Keratinocyte (primary cell): ENCODE data around the gene DUS4L. TPM values are rescaled to one million over a fixed set of nuclear protein-coding genes. Genes with fewer than 3 reads are reported as not detected.

Experiments
- DNase-seq: peaks from one replicate; pipeline ENCODE4 v3.0.0-alpha.2; 2011; ENCODE audit warnings: low read depth, missing footprints, low spot score
- FAIRE-seq: peaks from 2 replicates; lab custom pipeline; 2011; peaks lifted over from hg19 to GRCh38; lab: Jason Lieb, UNC
- H2AFZ ChIP-seq: 2 replicates; pipeline ENCODE4 v1.6.0; 2012; ENCODE audit warnings: low read length, control low read depth, inconsistent platforms; ENCODE audit not compliant: control insufficient read depth
- H3K27ac ChIP-seq: 2 replicates; pipeline ENCODE4 v1.5.1; 2011; ENCODE audit warnings: low read length; ENCODE audit not compliant: control insufficient read depth, insufficient read depth
- H3K27me3 ChIP-seq: 3 replicates; pipeline ENCODE4 v1.6.0; 2011; ENCODE audit warnings: low read length; ENCODE audit not compliant: control insufficient read depth, insufficient read depth; ENCODE audit errors: extremely low read depth
- H3K36me3 ChIP-seq, 2 experiments: 2 replicates in 1 of 2; 3 replicates in 1 of 2; pipeline ENCODE4 v1.5.1; 2011; ENCODE audit warnings: low read length in 2 of 2, mild to moderate bottlenecking in 1 of 2; ENCODE audit not compliant: control insufficient read depth in 2 of 2, insufficient read depth in 2 of 2; ENCODE audit errors: extremely low read depth in 1 of 2
- H3K4me1 ChIP-seq: 3 replicates; pipeline ENCODE4 v1.5.1; 2011; ENCODE audit warnings: low read length; ENCODE audit not compliant: control insufficient read depth, insufficient read depth; ENCODE audit errors: extremely low read depth
- H3K4me2 ChIP-seq: 3 replicates; pipeline ENCODE4 v1.6.0; 2011; ENCODE audit warnings: low read depth, low read length; ENCODE audit not compliant: control insufficient read depth, insufficient read depth; ENCODE audit errors: extremely low read depth
- H3K4me3 ChIP-seq, 3 experiments: fragments of 200-600 bp in 1 of 3; sonication (generic) in 1 of 3; 2 replicates in 2 of 3; 3 replicates in 1 of 3; pipeline ENCODE4 v1.5.1; 2011 to 2016; ENCODE audit warnings: low read length in 3 of 3, mild to moderate bottlenecking in 3 of 3, control low read depth in 2 of 3, inconsistent platforms in 1 of 3, low read depth in 1 of 3, mixed read lengths in 1 of 3, mixed run types in 1 of 3, moderate library complexity in 1 of 3; ENCODE audit not compliant: control insufficient read depth in 2 of 3, insufficient read depth in 2 of 3; ENCODE audit errors: extremely low read depth in 1 of 3
- H3K79me2 ChIP-seq: 2 replicates; pipeline ENCODE4 v1.6.0; 2012; ENCODE audit warnings: low read length; ENCODE audit not compliant: control insufficient read depth, insufficient read depth
- H3K9ac ChIP-seq: 3 replicates; pipeline ENCODE4 v1.6.0; 2011; ENCODE audit warnings: low read length; ENCODE audit not compliant: control insufficient read depth, insufficient read depth; ENCODE audit errors: extremely low read depth
- H3K9me1 ChIP-seq: 3 replicates; pipeline ENCODE4 v1.6.0; 2011; ENCODE audit warnings: low read length; ENCODE audit not compliant: control insufficient read depth, insufficient read depth; ENCODE audit errors: extremely low read depth
- H3K9me3 ChIP-seq: 2 replicates; pipeline ENCODE4 v1.5.1; 2012; ENCODE audit warnings: low read depth, low read length; ENCODE audit not compliant: control insufficient read depth
- H4K20me1 ChIP-seq: 3 replicates; pipeline ENCODE4 v1.6.0; 2011; ENCODE audit warnings: low read length; ENCODE audit not compliant: control insufficient read depth, insufficient read depth; ENCODE audit errors: extremely low read depth
- EZH2 ChIP-seq: IDR thresholded peaks from one replicate; pipeline ENCODE4 v1.6.1; 2012; ENCODE audit warnings: inconsistent platforms, mild to moderate bottlenecking, low read length, moderate library complexity
- dilution Hi-C: fragments of 300-500 bp; cut with MboI; formaldehyde crosslinking; loops from one replicate; pipeline ENCODE4 v1.7.0; 2020; ENCODE audit warnings: low sequenced_read_pairs; ENCODE audit not compliant: extremely low pct_ligation_motif_present
- polyA plus RNA-seq, 5 experiments: library from polyadenylated mRNA; depleted of rRNA in 3 of 5; stranded (reverse) in 3 of 5; stranded (forward) in 1 of 5; unstranded in 1 of 5; fragments of >200 nt; gene quantifications; 1 replicate in 1 of 5; 2 replicates in 3 of 5; 3 replicates in 1 of 5; pipeline versions ENCODE4 v1.2.1 to v1.2.3, GENCODE V29; 2011 to 2012; ENCODE audit warnings: missing spikeins in 2 of 5, low read depth in 1 of 5, low replicate concordance in 1 of 5
- TF ChIP-seq, protein P1 (sequence below), 3 experiments: IDR thresholded peaks in 1 of 3; conservative IDR thresholded peaks in 1 of 3; optimal IDR thresholded peaks in 1 of 3; 2 replicates in 2 of 3; 3 replicates in 1 of 3; pipeline versions ENCODE3 to v1.5.1; 2011; ENCODE audit warnings: low read length in 3 of 3, mild to moderate bottlenecking in 3 of 3, moderate library complexity in 2 of 3, control low read depth in 1 of 3, inconsistent platforms in 1 of 3; ENCODE audit not compliant: insufficient read depth in 2 of 3; ENCODE audit errors: extremely low read depth in 1 of 3

DUS4L gene
- polyA plus RNA-seq, 1 donor (not counting 4 experiments of a cell fraction or from before 2014, with no cell fraction given): 11.3 TPM

GRCh38 chr7:107606303-107606702, 42.5 kb downstream of the DUS4L start:
- no peak for TF ChIP-seq EZH2
- TF ChIP-seq, protein P1, sequence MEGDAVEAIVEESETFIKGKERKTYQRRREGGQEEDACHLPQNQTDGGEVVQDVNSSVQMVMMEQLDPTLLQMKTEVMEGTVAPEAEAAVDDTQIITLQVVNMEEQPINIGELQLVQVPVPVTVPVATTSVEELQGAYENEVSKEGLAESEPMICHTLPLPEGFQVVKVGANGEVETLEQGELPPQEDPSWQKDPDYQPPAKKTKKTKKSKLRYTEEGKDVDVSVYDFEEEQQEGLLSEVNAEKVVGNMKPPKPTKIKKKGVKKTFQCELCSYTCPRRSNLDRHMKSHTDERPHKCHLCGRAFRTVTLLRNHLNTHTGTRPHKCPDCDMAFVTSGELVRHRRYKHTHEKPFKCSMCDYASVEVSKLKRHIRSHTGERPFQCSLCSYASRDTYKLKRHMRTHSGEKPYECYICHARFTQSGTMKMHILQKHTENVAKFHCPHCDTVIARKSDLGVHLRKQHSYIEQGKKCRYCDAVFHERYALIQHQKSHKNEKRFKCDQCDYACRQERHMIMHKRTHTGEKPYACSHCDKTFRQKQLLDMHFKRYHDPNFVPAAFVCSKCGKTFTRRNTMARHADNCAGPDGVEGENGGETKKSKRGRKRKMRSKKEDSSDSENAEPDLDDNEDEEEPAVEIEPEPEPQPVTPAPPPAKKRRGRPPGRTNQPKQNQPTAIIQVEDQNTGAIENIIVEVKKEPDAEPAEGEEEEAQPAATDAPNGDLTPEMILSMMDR (optimal IDR thresholded peaks at IDR 0.05 in 1 of 3, IDR thresholded peaks at IDR 0.05 in 1 of 3, conservative IDR thresholded peaks at IDR 0.05 in 1 of 3; ENCODE audit: extremely low read depth in 1 of 3, insufficient read depth in 2 of 3, low read length in 3 of 3): no peak
- DNase-seq (no peak), FAIRE-seq (peak; percentile 55)
- Histone ChIP-seq H3K4me3 (no peak overlapping the region), H4K20me1 (no peaks in the 10 kb centered on the region), H3K36me3 (peaks cover 0 to 3% of the 10 kb centered on the region in 2 experiments), H3K4me2 (no peak overlapping the region), H3K27me3 (no peaks in the 10 kb centered on the region), H3K9me1 (no peaks in the 10 kb centered on the region), H3K9me3 (no peaks in the 10 kb centered on the region), H3K9ac (no peak overlapping the region), H3K27ac (no peak overlapping the region), H2AFZ (no peak overlapping the region), H3K79me2 (no peaks in the 10 kb centered on the region), H3K4me1 (peaks cover 8% of the 10 kb centered on the region)
- dilution Hi-C loops: no loop called here

- Histone ChIP-seq H3K9me3 (no peaks in the 10 kb centered on the region), H3K9me1 (no peaks in the 10 kb centered on the region), H3K4me3 (no peak overlapping the region), H3K27ac (no peak overlapping the region), H3K4me1 (peaks cover 20% of the 10 kb centered on the region), H2AFZ (no peak overlapping the region), H3K4me2 (no peak overlapping the region), H3K36me3 (peaks cover 2 to 3% of the 10 kb centered on the region in 2 experiments), H3K9ac (no peak overlapping the region), H4K20me1 (no peaks in the 10 kb centered on the region), H3K27me3 (no peaks in the 10 kb centered on the region), H3K79me2 (no peaks in the 10 kb centered on the region)
- TF ChIP-seq, protein P1 (optimal IDR thresholded peaks at IDR 0.05 in 1 of 3, IDR thresholded peaks at IDR 0.05 in 1 of 3, conservative IDR thresholded peaks at IDR 0.05 in 1 of 3; ENCODE audit: extremely low read depth in 1 of 3, insufficient read depth in 2 of 3, low read length in 3 of 3): no peak
- TF ChIP-seq EZH2: no peak
- DNase-seq (no peak), FAIRE-seq (no peak)
- dilution Hi-C loops: no loop called here
Measured at GRCh38 chr7:107609811-107610261, 46.1 kb downstream of the DUS4L start.
